PFSK-1 (cell line): Measurements from ENCODE around the gene IL34.

Experiments used
- FOXP2 ChIP-seq: optimal IDR thresholded peaks from 2 replicates; pipeline ENCODE3; 2011; ENCODE audit warnings: borderline replicate concordance, control low read depth, inconsistent platforms; ENCODE audit not compliant: insufficient read depth; ENCODE audit errors: extremely low read length, extremely low read depth
- POLR2AphosphoS5 ChIP-seq: IDR thresholded peaks from 2 replicates; pipeline ENCODE4 v1.6.1; 2012; ENCODE audit warnings: low read depth, mild to moderate bottlenecking, control low read depth, low read length, moderate library complexity
- SIN3A ChIP-seq: IDR thresholded peaks from 2 replicates; pipeline ENCODE4 v1.6.1; 2012; ENCODE audit warnings: mild to moderate bottlenecking, low read length, moderate library complexity, borderline replicate concordance; ENCODE audit not compliant: insufficient read depth
- TAF1 ChIP-seq: IDR thresholded peaks from 2 replicates; pipeline ENCODE4 v1.6.1; 2012; ENCODE audit warnings: low read length, control low read depth, borderline replicate concordance; ENCODE audit not compliant: insufficient read depth
- TF ChIP-seq, protein P1 (sequence below), 2 experiments: IDR thresholded peaks; 2 replicates each; pipeline versions ENCODE4 v1.6.1 to v1.8.0; 2011 to 2012; ENCODE audit warnings: low read depth in 2 of 2, low read length in 2 of 2, control low read depth in 1 of 2, inconsistent platforms in 1 of 2, mild to moderate bottlenecking in 1 of 2, moderate library complexity in 1 of 2; ENCODE audit not compliant: insufficient read depth in 1 of 2

Gene IL34

DNA sequence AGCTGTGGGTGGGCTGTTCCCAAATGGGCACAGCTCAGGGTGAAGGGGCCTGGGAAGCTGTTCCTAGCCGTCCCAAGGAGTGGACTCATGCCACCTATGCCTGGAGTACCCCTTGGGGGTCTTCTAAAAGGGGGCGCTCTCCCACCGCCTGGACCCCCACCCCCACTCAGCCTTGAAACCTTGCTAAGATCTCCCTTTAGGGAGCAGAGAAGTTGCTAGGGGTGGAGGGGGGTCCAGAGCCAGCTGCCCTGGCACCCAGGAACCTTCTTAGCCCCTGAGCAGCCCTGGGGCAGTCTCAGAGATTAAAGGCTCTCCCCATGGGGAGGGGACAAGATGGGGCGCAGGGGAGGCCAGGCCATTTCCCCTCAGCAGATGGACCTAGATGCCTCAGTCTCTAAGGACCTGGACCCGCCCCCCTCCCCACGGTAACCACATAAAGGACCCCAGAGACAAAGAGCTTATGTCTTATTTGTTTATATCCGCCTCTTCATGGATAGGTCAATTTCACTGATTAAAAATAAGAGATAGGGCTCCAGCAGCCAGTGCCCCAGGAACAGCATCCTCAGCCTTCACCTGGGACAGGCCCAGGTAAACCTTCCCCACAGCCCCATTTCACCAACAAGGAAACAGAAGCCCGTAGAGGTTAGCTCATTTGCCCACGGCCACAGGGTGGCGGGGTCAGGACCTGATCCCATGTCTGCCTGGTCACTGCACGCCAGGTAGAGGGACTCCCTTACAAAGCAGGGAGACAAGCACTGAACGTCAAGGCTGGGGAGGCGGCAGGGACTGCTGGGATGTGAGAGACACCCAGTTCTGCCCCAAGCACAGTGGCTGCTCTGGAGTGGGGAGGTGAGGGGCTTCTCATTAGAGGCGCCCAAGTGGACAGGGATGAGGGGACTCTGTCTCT, 36.1 kb downstream of the IL34 start:
- TF ChIP-seq, protein P1, sequence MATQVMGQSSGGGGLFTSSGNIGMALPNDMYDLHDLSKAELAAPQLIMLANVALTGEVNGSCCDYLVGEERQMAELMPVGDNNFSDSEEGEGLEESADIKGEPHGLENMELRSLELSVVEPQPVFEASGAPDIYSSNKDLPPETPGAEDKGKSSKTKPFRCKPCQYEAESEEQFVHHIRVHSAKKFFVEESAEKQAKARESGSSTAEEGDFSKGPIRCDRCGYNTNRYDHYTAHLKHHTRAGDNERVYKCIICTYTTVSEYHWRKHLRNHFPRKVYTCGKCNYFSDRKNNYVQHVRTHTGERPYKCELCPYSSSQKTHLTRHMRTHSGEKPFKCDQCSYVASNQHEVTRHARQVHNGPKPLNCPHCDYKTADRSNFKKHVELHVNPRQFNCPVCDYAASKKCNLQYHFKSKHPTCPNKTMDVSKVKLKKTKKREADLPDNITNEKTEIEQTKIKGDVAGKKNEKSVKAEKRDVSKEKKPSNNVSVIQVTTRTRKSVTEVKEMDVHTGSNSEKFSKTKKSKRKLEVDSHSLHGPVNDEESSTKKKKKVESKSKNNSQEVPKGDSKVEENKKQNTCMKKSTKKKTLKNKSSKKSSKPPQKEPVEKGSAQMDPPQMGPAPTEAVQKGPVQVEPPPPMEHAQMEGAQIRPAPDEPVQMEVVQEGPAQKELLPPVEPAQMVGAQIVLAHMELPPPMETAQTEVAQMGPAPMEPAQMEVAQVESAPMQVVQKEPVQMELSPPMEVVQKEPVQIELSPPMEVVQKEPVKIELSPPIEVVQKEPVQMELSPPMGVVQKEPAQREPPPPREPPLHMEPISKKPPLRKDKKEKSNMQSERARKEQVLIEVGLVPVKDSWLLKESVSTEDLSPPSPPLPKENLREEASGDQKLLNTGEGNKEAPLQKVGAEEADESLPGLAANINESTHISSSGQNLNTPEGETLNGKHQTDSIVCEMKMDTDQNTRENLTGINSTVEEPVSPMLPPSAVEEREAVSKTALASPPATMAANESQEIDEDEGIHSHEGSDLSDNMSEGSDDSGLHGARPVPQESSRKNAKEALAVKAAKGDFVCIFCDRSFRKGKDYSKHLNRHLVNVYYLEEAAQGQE (IDR thresholded peaks at IDR 0.05; ENCODE audit: insufficient read depth in 1 of 2, low read depth in 2 of 2, low read length in 2 of 2) = no peak
- TF ChIP-seq FOXP2 (no peak), TAF1 (no peak), SIN3A (no peak), POLR2AphosphoS5 (no peak)

DNA sequence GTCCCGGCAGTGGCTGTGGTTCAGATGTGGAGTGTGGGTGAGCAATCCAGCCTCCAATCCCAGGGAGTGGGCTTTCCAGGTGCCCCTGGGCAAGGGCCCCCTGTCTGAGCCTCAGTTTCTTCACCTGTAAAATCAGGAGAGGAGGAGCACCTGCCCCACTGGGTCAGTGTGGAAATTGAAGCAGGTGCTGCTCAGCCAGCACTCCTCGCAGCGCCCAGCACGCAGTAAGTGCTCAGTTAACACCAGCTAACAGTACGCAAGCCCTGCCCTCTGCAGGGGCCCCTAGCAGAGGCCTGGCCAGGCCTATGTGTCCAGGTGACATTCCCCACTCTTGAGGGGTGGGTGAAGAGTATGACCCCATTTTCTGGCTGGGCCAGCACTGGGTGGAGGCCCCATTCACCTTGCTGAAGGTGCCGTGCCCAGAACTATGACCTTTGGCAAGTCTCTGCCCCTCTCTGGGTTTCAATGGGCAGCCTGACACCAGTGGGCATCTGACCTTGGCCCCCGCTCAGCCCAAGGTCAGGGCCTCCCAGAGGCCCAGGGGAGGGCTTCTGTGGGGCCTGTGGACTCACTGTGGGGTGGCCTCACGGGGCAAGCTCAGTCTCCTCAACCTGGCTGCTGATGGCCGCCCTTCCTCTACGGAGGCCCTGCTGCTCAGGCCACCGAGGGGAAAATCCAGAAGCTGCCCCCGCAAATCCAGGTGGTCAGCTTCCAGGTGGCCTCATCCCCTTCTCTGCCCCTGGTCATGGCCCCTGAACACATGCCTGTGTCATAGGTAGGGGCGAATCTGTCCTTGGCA, 37.0 kb downstream of the IL34 start:
- TF ChIP-seq SIN3A (no peak), TAF1 (no peak), POLR2AphosphoS5 (no peak), FOXP2 (no peak)
- TF ChIP-seq, protein P1 (IDR thresholded peaks at IDR 0.05; ENCODE audit: insufficient read depth in 1 of 2, low read depth in 2 of 2, low read length in 2 of 2) = no peak

DNA sequence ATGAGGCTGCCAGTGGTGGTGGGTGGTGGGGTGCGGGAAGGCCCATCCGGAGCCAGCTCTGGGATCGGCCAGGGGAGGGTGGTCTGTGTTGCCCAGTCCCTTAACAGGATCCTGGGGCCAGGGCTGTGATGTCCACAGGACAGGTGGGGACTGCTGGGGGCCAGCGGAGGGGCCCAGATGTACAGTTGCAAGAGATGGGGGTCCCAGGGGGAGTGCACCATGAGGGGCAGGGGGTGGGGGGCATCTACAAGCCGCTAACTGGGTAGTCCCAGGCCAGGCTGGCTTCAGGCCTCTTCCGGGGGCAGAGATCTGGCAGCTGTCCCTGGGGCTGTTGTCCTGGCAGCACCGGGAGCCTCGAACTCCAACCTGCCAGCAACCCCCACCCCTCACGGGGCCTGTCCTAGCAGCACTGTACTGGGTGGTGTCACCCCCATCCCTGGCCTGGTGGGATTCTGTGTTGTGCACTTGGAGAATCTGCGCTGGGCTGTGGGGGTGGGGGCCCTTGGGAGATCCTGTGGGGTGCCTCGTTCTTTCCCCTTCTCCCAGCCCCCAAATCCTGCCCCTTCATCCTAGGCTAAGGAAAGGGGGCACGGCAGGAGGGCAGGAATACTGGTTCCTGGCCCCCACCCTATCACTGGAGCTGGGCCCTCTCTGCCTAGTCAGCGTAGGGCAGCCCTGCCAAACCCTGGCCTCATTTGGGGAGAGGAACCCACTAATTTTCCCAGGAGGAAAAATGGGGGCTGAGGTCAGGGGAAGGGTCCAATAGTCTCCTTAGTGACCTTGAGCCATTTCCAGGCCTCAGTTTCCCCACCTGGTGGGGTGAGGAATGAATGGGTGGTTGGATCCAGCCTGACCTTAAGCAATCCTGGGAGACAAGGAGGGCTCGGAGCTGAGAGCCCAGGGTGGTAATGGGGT, 38.0 kb downstream of the IL34 start:
- TF ChIP-seq FOXP2 = no peak
- TF ChIP-seq SIN3A = no peak
- no peak for TF ChIP-seq POLR2AphosphoS5
- TF ChIP-seq, protein P1 (IDR thresholded peaks at IDR 0.05; ENCODE audit: insufficient read depth in 1 of 2, low read depth in 2 of 2, low read length in 2 of 2) = no peak
- TF ChIP-seq TAF1 = no peak

DNA sequence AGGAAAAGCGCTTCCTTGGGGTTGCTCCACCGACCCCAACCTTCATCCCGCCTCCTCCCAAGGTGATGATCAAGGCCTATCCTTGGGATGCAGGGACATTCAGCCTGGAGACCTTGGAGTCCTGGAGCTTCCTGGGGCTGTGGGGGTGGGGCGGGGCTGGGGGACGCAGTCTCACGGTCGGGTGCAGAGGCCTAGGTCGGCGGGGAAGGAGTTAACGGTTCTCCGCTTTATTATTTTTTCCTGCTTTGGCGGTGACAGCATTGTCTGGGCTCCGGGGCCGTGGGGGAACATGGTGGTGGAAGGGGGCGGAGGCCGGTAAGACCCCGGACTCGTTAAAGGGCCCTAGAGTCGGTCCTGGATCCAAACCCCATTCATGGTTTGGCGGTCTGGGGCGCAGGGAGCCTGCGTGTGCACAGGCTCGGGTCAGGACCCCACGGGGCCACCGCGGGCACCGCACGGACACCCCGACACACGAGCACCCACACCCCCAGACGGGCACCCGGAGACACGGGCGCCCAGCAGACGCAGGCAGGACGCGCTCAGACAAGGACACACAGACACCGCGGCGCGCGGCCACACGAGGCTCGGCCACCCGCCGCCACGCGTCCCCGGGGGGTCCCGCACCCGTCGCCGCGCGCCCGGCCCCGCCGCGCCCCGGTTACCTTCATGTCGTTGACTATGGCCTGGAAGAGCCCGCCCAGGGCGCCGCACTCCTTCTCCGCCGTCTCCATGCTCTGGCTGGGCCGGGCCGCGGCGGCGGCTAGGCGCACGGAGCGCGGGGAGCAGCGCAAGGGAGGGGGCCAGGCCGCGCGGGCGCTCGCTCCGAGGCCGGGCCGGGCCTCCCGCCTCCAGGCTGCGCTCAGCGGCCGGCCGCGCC, 38.9 kb downstream of the IL34 start:
- TF ChIP-seq TAF1 (no peak), POLR2AphosphoS5 (no peak), FOXP2 (no peak), SIN3A (no peak)
- TF ChIP-seq, protein P1 (IDR thresholded peaks at IDR 0.05; ENCODE audit: insufficient read depth in 1 of 2, low read depth in 2 of 2, low read length in 2 of 2) = no peak
